Measurements from ENCODE around the gene MVB12B.

DNA sequence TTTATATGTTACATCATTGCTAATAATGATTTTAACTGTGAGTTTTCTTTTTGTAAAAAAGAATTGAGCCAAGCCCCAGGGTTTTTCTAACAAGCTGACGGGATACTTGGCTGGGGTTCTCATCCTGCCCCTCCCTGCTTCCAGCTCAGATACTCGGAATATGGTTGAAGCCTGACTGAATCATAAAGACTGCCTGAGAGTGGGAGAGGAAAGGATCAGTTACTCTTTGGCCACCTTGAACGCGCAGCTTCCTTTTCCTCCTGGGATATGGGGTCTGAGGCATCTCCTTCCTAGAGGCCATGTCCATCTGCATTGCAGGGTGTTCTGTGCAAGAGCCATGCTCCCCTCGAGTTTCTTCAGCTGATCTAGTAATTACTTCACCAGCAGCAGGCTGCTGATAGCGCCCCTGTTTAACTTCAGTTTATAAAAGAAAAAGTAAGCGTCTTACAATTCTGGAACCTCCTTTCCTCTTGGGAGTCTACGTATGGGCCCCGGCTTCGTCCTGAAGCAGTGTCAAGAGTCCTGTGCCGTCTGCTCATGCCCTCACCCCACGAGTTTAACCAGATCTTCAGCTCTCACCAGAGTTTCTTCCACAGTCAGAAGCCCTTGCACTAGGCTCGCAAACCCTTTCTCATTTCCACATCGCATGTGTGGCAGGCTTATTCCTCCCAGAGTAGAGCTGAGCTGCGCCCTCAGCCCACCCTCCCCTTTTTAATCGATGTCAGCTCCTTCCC lies 130.0 kb downstream of the MVB12B start:
- no peak for TF ChIP-seq EP300 (IDR thresholded peaks at IDR 0.05; ENCODE audit: low read depth)
- TF ChIP-seq POLR2A (IDR thresholded peaks at IDR 0.05), result no peak
- TF ChIP-seq, protein P1, sequence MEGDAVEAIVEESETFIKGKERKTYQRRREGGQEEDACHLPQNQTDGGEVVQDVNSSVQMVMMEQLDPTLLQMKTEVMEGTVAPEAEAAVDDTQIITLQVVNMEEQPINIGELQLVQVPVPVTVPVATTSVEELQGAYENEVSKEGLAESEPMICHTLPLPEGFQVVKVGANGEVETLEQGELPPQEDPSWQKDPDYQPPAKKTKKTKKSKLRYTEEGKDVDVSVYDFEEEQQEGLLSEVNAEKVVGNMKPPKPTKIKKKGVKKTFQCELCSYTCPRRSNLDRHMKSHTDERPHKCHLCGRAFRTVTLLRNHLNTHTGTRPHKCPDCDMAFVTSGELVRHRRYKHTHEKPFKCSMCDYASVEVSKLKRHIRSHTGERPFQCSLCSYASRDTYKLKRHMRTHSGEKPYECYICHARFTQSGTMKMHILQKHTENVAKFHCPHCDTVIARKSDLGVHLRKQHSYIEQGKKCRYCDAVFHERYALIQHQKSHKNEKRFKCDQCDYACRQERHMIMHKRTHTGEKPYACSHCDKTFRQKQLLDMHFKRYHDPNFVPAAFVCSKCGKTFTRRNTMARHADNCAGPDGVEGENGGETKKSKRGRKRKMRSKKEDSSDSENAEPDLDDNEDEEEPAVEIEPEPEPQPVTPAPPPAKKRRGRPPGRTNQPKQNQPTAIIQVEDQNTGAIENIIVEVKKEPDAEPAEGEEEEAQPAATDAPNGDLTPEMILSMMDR (IDR thresholded peaks at IDR 0.05), result no peak
- TF ChIP-seq POLR2AphosphoS5 (IDR thresholded peaks at IDR 0.05), result no peak
